Adrenal gland (tissue), 12 donors: Measurements from ENCODE around the gene CBLN2. TPM values are rescaled to one million over a fixed set of nuclear protein-coding genes. Genes with fewer than 3 reads are reported as not detected.

Experiments
- DNase-seq, 7 donors: peaks; one replicate each; pipeline ENCODE4 v3.0.0-alpha.2; 2019 to 2020
- H3K27ac ChIP-seq, 5 donors: fragments of 200-600 bp; sonication (generic) in 4 of 5; 1 replicate in 3 of 5; 2 replicates in 2 of 5; pipeline versions ENCODE4 v1.5.1 to v1.8.0; 2016 to 2020; ENCODE audit warnings: mild to moderate bottlenecking in 1 of 5
- H3K27me3 ChIP-seq: fragments of 200-600 bp; 2 replicates; pipeline ENCODE4 v1.8.0; 2021
- H3K36me3 ChIP-seq, 2 donors: fragments of 200-600 bp; replicated peaks in 1 of 2; 1 replicate in 1 of 2; 2 replicates in 1 of 2; pipeline versions ENCODE4 v1.5.1 to v1.8.0; 2018 to 2022
- H3K4me1 ChIP-seq, 2 donors: fragments of 200-600 bp; replicated peaks in 1 of 2; 1 replicate in 1 of 2; 2 replicates in 1 of 2; pipeline versions ENCODE4 v1.5.1 to v1.8.0; 2018 to 2021
- H3K4me3 ChIP-seq, 4 donors: fragments of 200-600 bp; sonication (generic) in 3 of 4; one replicate each; pipeline ENCODE4 v1.5.1; 2016 to 2018
- H3K9me3 ChIP-seq, 3 donors: fragments of 200-600 bp; sonication (generic) in 1 of 3; replicated peaks in 1 of 3; 1 replicate in 2 of 3; 2 replicates in 1 of 3; pipeline versions ENCODE4 v1.5.1 to v1.8.0; 2016 to 2021
- POLR2A ChIP-seq, 2 donors: fragments of 450-650 bp; IDR thresholded peaks; one replicate each; pipeline ENCODE4 v1.6.1; 2017; ENCODE audit warnings: antibody characterized with exemption in 2 of 2, mild to moderate bottlenecking in 2 of 2, moderate library complexity in 1 of 2
- WGBS, 4 donors: extraction: QIAGEN DNeasy Blood & Tissue Kit in 2 of 4; methylation state at CpG; one replicate each; pipeline versions ENCODE4 v1.1.5 to v1.1.7; 2013 to 2017; 5-methylcytosine and 5-hydroxymethylcytosine counted together
- intact Hi-C, 2 donors: fragments of 100-400 bp; cut with DNase I; formaldehyde crosslinking; loops; one replicate each; pipeline versions ENCODE4 v1.14.1 to v1.15.0; 2022 to 2023
- polyA plus RNA-seq, 3 donors: library from polyadenylated mRNA; stranded (reverse); fragments of 200-250 nt in 2 of 3; fragments of 350-450 nt in 1 of 3; fragmentation: Illumina TruSeq in 1 of 3; extraction: RNeasy Lipid Tissue Mini Kit (QIAGEN cat#74804) in 1 of 3; gene quantifications; one replicate each; pipeline ENCODE4 v1.2.3, GENCODE V29; 2013 to 2014
- total RNA-seq, 9 donors: library from RNA; depleted of rRNA in 4 of 9; stranded (reverse); fragments of >200 nt in 4 of 9; fragments of 120-200 nt in 1 of 9; fragmentation: NEBNext Ultra II Directional in 1 of 9; extraction: Animal tissue kit (Norgen Biotek cat#: 25700) in 1 of 9; gene quantifications; one replicate each; pipeline versions ENCODE4 v1.1.0 to v1.2.4, GENCODE V29; 2013 to 2023
- TF ChIP-seq, protein P1 (sequence below), 6 experiments: fragments of 450-650 bp in 4 of 6; fragments of 200-600 bp in 2 of 6; sonication (generic) in 1 of 6; IDR thresholded peaks; 1 replicate in 5 of 6; 2 replicates in 1 of 6; pipeline versions ENCODE4 v1.5.1 to v1.8.0; 2016 to 2021; ENCODE audit warnings: antibody characterized with exemption in 6 of 6, mild to moderate bottlenecking in 2 of 6, moderate library complexity in 1 of 6
- donor health status: healthy with polysubstance abuse.
- donor health status: Bipolar disorder and iron deficiency.
- donor health status: DM: yes; HTN: yes; CAD: no.
- donor health status: DM: no; HTN: no; CAD: no.
- donor health status: DM: no; HTN: no; CAD: no.
- donor health status: DM: yes; HTN: yes; CAD: no.

The CBLN2 gene
- total and polyA plus RNA-seq, 12 donors, result 0.11 to 1.6 (median 0.14) TPM; not detected in 9

DNA sequence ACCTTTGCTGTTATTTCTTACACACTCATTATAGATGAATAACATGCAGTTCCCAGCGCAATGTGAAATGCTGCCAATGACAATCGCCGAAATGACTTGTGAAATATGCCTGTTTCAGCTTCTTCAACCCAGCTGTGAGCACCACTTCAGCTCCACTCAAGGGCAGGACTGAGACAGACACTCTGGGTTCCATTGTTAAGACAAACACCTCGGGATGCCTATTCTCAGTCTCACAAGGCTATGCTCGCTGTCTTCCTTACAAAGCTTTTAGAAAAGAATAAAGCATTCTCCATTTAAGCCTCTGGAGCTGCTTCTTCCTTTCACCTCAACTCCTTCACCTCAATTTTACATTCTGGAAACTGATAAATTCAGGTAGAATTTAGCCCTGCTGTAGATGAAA, 4.2 kb downstream of the CBLN2 start:
- DNase-seq, result no peak
- 55 to 69% (median 61%) methylated on average over 5 of the region's 5 CpGs for WGBS, 4 donors
- TF ChIP-seq, protein P1, sequence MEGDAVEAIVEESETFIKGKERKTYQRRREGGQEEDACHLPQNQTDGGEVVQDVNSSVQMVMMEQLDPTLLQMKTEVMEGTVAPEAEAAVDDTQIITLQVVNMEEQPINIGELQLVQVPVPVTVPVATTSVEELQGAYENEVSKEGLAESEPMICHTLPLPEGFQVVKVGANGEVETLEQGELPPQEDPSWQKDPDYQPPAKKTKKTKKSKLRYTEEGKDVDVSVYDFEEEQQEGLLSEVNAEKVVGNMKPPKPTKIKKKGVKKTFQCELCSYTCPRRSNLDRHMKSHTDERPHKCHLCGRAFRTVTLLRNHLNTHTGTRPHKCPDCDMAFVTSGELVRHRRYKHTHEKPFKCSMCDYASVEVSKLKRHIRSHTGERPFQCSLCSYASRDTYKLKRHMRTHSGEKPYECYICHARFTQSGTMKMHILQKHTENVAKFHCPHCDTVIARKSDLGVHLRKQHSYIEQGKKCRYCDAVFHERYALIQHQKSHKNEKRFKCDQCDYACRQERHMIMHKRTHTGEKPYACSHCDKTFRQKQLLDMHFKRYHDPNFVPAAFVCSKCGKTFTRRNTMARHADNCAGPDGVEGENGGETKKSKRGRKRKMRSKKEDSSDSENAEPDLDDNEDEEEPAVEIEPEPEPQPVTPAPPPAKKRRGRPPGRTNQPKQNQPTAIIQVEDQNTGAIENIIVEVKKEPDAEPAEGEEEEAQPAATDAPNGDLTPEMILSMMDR (IDR thresholded peaks at IDR 0.05), result no peak
- no peak for TF ChIP-seq POLR2A (IDR thresholded peaks at IDR 0.05)
- peaks cover 36% of the 10 kb centered on the region for H3K27me3 ChIP-seq
- H3K36me3 ChIP-seq, result no peaks in the 10 kb centered on the region
- H3K4me3 ChIP-seq, result no peak overlapping the region
- H3K9me3 ChIP-seq, result no peaks in the 10 kb centered on the region
- H3K4me1 ChIP-seq, result no peaks in the 10 kb centered on the region
- H3K27ac ChIP-seq, result no peak overlapping the region
- intact Hi-C loops, result no loop called here

DNA sequence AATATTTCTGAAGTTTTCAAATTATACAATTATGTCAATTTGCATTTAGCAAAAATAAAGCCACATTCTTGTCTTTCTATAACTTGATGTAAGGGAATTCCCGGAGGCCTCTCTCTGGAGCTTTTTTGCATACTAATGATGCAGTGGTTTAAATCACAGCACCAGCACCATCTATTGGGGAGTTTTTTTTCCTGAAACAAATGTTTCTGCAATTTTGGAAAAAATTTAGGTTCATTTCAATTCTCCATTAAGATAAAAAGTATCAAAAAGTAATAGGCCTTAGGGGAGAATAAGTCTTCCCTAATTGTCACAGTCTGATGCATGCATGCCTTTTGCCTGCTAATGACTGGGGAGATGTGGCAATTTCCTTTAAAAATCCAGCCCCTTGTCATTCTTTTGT, 13.5 kb downstream of the CBLN2 start:
- no peak for TF ChIP-seq POLR2A (IDR thresholded peaks at IDR 0.05)
- TF ChIP-seq, protein P1 (IDR thresholded peaks at IDR 0.05), result no peak
- H3K9me3 ChIP-seq, result no peaks in the 10 kb centered on the region
- WGBS, 4 donors, result 53 to 72% (median 67%) methylated on average over 1 of the region's 1 CpG
- intact Hi-C loops, result no loop called here
- H3K27me3 ChIP-seq, result no peaks in the 10 kb centered on the region
- no peaks in the 10 kb centered on the region for H3K4me1 ChIP-seq
- H3K27ac ChIP-seq, result no peak overlapping the region
- DNase-seq, result no peak
- H3K4me3 ChIP-seq, result no peak overlapping the region
- H3K36me3 ChIP-seq, result no peaks in the 10 kb centered on the region

DNA sequence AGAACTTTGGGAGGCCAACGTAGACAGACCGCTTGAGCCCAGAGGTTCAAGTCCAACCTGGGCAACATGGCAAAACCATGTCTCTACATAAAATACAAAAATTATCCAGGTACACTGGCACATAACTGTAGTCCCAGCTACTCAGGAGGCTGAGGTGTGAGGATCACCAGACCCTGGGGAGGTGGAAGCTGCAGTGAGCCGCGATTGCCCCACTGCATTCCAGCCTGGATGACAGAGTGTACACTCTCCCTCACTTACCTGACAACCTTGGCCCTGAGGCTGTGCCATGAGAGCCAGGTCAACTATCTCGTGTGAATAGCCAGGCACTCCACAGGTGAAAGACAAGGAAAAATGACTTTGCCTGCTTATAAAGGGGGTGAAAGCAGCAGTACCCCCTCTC, 39.3 kb downstream of the CBLN2 start:
- Histone ChIP-seq H3K27ac (no peak overlapping the region), H3K4me3 (no peak overlapping the region), H3K9me3 (no peaks in the 10 kb centered on the region), H3K36me3 (no peaks in the 10 kb centered on the region), H3K4me1 (no peaks in the 10 kb centered on the region), H3K27me3 (no peaks in the 10 kb centered on the region)
- intact Hi-C loops, result no loop called here
- 82 to 84% (median 83%) methylated on average over 2 to 5 of the region's 5 CpGs for WGBS, 4 donors
- DNase-seq, result no peak
- no peak for TF ChIP-seq POLR2A (IDR thresholded peaks at IDR 0.05)
- TF ChIP-seq, protein P1 (IDR thresholded peaks at IDR 0.05), result no peak

DNA sequence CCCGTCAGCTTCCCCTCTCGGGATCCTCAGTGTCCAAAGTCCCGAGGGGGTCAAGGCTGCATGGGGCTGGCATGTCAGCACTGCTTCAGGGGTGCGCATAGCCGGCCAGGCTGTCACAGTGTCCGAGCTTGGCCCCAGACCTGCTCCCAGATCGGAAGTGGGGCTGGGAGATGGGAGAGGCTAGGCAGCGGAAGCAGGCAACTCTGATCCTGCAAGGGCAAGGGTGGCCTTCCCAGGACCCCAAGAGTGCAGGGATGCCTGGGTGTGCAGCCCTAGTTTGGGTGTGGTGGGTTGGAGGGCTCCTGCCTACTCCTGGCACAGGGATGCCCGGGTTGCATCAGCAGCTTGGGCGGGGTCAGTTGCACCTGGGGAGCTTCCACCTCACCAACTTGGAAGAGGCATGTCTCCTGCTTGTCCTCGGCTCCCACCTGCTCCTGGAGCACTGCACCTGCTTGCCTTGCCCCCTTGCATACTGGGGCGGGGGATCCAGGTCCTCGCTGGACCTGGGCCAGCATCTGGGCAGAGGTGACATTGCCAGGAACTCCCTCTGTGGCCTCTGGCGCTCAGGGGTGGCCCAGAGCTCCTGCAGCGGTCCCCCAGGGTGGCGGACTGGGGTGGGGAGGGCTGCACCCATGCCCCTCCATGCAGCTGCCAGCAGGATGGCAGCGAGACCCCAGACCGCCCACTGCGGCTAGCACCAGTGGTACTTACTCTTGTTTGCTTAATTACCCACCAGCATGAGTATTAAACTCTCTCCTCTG, 41.3 kb downstream of the CBLN2 start:
- TF ChIP-seq POLR2A (IDR thresholded peaks at IDR 0.05), result no peak
- TF ChIP-seq, protein P1 (IDR thresholded peaks at IDR 0.05), result no peak
- Histone ChIP-seq H3K36me3 (no peaks in the 10 kb centered on the region), H3K4me1 (no peaks in the 10 kb centered on the region), H3K9me3 (no peaks in the 10 kb centered on the region), H3K4me3 (no peak overlapping the region), H3K27ac (no peak overlapping the region), H3K27me3 (no peaks in the 10 kb centered on the region)
- no peak for DNase-seq
- intact Hi-C loops, result no loop called here
- 83 to 91% (median 88%) methylated on average over 3 to 19 of the region's 19 CpGs for WGBS, 4 donors
